Erythroblast (primary cell): ENCODE measurements around the gene EDN2.

Source experiments
- GATA1 ChIP-seq: IDR thresholded peaks from 2 replicates; pipeline ENCODE4 v1.6.1; 2011; ENCODE audit warnings: low read depth, mild to moderate bottlenecking, control low read depth, low read length, moderate library complexity
- POLR2A ChIP-seq: IDR thresholded peaks from 2 replicates; pipeline ENCODE4 v1.6.1; 2011; ENCODE audit warnings: mild to moderate bottlenecking, low read length

DNA sequence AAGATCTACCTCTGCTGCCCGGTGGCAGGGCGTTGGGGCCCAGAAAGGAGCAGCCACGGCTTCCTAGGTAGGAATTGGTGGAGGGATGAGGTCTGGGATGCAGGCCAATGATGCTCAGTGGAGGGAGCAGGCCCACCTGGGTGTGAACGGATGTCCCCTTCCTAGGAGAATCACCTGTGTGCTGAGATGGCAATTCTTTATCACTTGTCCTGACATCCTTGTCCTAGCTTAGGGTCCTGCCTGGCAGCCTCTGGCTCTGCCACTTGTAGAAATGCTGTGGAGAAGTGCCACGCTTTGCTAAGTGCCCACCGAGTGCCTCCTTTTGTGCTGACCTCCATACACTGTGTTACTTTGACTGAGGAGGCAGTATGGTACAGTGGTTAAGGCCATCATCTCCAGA is 12.8 kb downstream of the EDN2 start:
- no peak for TF ChIP-seq POLR2A
- TF ChIP-seq GATA1 = no peak
